ENCODE measurements around the gene PHTF2.
A peak's percentile ranks its signal among the peaks of the same experiment; 100 is the strongest.
"Not testable (repeated sequence)": the region's sequence is repeated elsewhere in the genome, so short reads cannot be mapped to it uniquely, and the experiment has no call there.

The PHTF2 gene

DNA sequence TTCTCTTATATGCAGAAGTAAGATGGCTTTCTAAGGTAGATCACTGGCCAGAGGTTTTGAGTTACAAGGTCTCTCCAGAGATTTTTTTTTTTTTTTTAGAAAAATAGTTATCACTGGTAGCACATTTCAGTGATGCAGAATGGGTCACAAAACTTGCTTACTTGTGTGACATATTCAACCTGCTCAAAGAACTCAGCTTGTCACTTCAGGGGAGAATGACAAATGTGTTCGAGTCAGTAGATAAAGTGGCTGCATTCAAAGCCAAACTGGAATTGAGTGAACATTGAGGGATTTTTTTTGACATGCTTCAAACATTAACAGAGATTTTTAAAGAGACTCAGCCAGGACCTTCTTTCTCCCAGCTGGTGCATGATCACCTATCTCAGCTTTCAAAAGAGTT lies 33.4 kb downstream of the PHTF2 start:
- DNase-seq = no peak

DNA sequence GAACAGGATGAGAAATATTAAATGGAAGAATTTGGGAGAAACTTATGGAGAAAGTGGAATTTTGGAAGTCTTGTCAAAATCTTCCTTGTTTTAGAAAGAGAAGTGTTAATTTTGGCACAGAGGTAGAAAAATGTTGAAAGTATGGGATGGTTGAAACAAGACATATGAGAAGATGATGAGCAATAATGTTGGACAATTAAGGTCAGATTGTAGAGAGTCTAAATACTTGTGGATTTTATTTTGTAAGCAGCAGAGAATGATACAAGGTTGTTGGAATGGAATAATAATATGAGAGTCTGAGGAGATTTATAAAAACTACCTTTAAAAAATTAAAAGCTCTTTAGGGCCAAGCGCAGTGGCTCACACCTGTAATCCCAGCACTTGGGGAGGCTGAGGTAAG lies 34.6 kb downstream of the PHTF2 start:
- no peak for DNase-seq

DNA sequence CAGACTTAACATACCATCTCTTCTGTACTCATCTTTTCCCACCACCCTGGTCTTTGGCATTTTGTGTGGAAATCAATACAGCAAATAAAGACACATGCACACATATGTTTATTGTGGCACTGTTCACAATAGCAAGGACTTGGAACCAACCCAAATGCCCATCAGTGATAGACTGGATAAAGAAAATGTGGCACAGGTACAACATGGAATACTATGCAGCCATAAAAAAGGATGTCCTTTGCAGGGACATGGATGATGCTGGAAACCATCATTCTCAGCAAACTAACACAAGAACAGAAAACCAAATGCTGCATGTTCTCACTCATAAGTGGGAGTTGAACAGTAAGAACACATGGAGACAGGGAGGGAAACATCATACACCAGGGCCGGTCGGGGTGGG lies 37.9 kb downstream of the PHTF2 start:
- DNase-seq = not testable (repeated sequence)

DNA sequence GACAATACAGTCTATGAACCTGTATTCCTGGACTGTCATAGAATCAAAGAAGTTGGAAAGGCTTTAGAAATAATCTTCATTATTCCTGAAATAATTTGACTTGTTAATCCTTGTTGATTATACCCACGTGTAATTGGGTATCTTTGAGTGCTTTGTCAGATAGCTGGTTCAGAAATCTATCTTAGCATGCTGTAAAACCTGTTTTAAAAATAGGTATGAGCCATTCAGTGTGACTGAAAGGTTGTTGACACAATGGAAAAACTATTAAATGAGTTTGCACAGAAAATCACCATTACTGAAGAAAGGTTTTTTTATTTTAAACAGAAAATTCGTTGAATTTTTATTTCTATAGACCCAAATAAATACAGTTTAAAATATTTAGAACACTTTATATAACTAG lies 38.7 kb downstream of the PHTF2 start:
- DNase-seq = no peak

DNA sequence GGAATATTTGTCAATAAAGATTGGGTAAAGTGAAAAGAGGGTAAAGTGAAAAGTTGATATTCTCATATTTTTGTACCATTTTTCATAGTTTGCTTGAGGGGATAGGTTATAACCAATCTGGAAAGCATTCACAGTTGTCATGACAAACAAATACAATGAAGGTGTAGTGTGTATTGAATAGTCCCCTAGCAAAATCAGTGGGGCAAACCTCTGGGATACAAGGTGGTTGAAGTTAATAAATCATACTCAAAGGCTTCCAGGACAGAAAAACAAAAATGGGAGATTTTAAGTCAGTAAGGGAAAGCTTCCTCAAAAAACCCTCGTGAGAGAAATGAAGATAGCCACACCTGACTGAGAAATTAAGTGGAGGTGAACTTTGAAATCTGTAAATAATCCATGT lies 39.4 kb downstream of the PHTF2 start:
- DNase-seq = no peak

DNA sequence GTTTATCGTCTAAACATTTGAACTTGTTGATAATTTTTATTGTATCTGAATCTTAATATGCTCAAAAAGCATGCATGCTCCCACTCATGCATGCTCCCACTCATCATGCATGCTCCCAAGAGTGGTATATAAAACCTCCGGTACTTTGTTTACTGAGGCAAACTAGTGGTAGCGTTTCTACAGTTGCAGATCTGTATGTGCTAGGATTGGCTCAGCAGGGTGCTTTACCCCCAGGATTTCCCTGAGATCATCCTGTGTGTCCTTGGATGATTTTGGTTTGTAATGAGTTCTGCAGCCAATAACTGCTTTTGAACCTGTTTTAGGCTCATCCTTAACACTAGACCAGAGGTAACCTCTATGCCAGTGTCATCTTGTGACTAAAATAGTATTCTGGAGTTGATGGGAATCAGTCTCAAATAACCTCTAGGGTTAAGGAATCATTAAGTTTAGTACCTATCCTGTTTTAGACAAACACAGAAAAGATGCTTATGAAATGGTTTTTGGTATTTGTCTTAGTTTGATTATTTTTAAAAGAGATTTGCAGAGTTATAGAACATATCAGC lies 40.4 kb downstream of the PHTF2 start:
- DNase-seq = no peak

DNA sequence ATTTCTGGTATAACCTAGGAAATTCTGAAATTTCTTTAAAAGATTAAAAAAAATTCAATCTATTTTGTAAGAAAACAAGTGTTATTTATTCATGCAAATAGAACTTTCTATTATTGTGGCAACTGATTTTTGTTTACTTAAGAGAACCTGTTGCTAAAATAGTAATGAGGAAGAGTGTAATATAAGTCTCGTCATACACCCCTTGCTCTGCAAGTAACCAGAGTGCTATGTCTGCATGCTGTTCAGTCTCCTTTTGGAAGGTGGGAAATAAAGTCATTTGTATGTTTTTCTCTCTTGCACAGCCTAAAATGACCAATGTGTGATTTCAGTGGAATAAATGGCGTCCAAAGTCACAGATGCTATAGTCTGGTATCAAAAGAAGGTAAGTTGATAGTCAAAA lies 41.3 kb downstream of the PHTF2 start:
- no peak for DNase-seq

DNA sequence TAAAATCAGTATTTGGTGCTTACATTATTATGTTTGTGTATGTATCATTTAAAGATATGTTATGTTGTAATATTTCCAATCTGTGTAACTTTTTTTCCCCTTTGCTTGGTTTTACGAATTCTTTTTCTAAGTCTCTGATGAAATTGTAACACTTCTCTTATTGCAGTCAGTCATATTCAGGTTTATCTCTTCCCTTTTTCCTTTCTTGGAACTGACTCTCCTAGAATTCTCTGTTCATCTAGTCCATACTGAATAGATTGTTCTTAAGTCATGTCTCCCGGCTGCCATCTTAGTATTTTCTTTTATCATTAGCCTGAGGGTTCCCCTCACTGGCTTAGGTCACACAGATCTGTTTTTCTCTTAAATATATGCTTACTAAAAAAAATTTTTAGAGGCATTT lies 44.6 kb downstream of the PHTF2 start:
- DNase-seq = no peak

DNA sequence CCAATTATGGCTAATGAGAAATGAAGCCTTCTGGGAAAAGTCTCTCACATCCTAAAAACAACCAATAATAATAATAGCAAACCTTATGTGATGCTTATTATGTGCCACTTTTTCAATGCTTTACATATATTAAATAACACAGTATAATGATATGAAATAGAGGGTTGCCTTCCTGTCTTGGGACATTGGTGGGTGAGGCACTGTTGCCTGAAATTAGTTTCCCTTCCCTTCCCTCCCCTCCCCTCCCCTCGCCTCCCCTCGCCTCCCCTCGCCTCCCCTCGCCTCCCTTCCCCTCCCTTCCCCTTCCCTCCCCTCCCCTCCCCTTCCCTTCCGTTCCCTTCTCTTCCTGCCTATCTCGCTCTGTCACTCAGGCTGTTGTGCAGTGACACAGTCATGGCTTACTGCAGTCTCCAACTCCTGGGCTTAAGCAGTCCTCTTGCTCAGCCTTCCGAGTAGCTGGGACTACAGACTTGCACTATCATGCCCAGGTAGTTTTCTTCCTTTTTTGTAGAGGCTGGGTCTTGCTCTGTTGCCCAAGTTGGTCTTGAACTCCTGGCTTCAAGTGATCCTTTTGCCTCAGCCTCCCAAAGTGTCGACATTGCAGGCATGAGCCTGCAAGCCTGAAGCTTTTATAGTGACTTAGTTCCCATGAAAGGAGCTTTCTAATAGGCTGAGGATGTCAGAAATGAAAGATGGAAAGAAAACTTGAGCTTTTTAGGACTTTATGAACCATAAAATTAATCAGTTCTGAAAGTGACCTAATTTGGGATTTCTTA lies 47.9 kb downstream of the PHTF2 start:
- no peak for DNase-seq

DNA sequence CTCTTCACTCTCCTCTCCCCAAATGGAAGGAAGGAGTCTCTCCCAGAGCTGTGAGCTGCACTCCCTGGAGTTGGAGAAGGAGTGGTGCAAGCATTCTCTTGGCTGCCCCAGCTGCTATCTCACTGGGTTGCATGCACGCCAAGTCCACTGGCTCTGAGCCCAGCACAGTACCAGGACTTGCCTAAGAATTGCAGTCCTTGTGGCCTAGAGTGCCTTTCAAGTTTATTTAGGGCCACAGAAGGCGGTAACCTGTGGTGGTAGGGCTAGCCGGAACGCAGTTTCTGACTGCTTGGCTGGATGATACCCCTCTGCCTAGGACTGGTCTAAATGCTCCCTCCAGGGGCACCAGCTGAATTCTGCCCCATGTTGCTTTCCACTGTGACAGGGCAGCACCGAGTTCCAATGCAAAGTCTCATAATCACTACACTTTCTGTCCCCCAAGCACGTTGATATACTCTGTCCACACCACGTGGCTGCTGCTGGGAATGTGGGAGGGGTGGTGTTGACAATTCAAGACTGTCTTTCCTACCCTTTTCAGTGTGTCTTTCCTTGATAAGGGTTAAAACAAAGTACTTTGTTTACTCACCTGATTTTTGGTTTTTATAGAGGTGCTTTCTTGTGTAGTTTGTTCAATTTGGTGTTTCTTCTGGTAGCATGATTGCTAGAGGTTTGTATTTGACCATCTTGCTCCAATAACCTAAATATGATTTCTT lies 57.0 kb downstream of the PHTF2 start:
- peak; percentile 63 for DNase-seq

DNA sequence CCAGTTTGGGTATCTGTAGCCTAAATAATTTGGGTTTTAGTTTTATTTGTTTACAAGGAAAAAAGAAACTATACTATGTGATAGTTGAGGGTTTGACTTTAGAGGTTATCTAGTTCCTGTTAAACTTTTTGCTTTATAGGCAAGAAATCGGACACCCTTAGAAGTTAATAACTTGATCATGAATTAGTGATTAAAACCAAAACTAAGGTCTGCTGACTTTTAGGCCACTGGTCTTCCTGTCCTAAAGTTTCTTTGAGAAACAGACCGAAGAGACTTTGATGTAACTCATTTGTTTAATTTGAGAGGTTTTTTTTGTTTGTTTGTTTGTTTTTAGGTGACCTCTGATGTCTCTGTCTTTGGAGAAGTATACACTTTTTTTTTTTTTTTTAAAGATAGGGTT lies 59.7 kb downstream of the PHTF2 start:
- no peak for DNase-seq

DNA sequence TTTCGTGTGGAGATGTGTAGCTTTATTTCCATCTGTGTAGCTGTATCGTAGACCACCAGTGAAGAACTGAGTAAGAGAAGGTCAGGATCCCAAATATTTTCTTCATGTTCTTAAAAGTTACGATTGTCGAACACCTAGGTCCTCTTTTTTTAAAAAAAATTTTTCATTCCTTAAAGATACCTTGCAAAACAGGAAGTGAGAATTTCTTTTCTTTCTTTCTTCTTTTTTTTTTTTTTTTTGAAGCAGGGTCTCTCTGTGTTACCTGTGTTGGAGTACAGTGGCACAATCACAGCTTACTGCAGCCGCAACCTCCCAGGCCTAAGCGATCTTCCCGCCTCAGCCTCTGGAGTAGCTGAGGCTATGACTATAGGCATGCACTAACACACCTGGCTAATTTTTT lies 60.8 kb downstream of the PHTF2 start:
- DNase-seq = no peak

DNA sequence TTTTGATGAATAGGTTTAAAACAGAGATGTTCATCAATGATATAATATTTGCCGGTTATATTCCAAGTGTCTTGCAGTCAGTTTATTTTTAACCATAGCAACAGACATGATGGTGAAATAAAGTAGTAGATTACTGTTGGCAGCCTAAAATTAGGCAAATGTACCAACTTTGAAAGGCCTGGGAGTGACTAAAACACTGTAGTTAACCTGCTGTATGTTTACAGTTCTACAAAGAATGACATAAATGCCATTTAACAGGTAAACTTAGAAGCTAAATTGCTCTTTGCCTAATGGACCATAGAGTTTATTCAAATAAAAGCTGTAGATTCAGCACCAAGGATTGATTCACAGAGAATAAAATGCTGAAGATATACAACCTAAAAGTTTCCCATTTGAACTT lies 64.1 kb downstream of the PHTF2 start:
- no peak for DNase-seq

DNA sequence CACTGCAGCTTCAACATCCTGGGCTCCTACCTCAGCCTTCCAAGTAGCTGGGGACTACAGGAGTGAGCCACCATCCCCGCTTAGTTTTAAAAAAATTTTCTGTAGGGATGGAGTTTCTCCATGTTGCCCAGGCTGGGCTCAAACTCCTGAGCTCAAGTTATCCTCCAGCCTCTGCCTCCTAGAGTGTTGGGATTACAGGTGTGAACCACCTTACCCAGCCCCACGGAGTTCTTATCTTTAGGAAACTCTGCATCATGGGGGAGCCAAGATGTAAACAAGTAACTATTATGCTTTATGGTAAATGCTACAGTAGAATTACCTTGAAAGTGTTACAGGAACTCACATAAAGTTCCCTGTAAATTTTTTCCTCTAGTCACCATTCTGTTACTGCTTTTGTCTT lies 65.3 kb downstream of the PHTF2 start:
- no peak for DNase-seq

DNA sequence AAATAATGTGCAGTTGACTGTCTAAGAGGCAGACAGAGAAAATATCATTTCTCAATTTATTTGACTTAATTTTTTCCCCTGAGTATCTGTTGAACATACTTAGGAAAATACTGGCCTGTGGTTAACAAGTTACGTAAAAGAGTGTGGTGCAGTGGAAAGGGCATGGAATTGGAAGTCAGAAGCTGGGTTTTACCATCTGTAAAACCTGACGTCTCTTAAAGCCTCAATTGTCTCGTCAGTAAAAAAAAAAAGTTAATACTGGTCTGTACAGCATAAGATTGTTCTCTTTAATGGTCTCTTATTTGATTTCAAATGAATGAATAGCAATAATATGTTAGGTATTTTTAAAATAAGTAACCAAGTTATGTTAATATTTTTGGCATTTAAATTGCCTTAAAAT lies 67.8 kb downstream of the PHTF2 start:
- no peak for DNase-seq

DNA sequence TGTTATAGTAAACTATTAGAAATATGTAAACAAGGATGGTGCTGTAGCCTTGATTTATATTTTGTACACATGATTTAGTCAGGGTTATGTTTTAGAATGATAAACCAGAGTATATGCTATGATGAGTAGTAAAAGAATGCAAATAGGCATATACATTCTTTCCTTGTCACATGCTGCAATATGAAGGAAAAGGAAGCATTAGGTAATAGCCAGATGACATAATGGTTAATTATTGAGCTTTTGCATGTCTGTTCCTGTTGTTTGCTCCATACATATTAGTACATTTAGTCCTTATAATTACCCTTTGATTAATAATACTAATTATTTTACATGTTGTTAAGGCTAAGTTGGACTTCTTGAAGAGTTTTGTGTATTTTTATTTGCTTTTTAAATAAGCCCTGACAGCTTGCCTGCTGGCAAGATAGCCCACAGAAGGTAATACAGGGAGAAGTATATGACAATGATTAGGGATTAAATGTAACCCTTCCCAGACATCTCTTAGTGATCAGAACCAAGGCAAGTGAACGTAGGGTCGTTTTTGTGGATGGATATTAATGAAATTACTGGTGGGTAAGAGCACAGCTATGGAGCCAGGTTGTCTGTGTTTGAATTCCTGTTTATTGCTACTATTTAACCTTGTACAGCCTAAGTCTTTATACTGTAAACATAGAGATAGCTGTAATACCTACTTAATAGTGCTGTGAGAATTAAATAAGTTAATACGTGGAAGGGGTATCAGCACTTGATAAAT lies 68.4 kb downstream of the PHTF2 start:
- DNase-seq = no peak

DNA sequence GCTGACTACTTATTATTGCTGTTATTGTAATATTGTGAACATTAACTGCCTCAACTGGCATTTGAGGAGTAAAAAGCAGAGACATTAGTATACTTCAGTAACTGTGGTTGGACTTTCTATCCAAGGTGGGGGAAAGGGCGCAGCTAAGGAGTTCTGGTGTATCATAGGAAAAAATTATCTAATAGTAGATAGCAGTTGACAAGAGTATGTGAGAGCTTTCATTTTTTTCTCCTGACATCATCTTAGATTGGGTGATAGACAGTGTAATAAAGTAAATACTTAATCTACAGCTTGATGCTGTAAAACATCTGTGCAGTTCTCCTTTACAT lies 68.9 kb downstream of the PHTF2 start:
- DNase-seq = no peak

DNA sequence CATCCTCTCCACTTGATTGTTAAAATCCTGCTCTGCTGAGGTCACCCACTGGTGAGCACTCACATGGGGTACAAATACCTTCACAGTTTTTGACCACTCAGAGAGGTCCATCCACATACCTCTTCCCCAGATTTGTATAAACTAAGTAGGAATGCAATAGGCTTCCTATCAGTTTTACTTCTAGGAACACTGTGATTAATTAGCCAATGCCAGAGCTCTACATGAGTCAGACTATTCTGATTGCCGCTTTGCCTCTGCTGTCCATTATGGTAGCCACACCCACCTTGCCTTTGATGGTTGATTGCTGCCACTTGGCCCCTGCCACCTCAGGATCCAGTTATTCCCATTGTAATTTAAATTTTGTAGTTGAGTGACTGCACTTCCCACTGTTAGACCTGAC lies 73.7 kb downstream of the PHTF2 start:
- DNase-seq = not testable (repeated sequence)

DNA sequence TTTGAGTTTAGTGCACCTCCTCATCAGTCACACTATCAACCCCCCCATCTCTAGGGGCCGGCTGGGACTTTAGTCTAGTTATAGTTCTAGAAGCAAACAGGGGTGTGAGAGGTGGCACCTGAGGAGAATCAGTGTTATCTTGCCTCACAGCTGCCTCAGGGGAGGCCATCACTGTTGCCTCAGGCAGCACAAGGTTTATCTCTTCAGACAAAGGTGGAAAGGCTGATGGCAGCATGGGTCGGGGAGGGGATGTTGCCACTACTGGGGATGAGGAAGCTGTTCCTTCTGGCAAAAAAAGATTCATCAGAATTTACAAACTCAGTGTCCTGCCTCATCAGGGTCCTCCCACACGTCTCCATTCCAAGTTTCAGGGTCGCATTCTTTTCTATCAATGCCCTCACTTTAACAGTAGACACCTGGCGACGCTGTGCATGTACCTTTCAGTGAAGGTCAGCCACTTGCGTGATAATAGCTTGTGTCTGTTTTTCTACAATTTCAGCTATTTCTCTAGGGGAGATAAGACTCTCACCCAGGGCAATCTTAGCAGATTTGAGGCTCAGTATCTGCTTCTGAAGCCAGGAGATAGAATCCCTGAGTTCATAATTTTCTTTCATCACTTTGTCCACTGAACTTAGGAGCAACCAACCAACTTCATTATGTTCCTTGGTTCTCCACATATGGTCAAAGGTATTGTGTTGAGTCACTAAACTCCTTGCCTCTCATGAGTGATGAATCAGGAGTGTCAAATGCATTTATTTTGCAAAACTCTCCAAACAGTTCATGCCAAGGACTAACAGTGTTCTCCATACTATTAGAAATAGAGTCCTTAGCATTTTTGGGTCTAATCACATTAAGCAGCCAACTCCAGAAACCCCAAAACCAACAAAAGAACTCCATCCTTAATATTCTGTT lies 75.1 kb downstream of the PHTF2 start:
- DNase-seq = not testable (repeated sequence)

DNA sequence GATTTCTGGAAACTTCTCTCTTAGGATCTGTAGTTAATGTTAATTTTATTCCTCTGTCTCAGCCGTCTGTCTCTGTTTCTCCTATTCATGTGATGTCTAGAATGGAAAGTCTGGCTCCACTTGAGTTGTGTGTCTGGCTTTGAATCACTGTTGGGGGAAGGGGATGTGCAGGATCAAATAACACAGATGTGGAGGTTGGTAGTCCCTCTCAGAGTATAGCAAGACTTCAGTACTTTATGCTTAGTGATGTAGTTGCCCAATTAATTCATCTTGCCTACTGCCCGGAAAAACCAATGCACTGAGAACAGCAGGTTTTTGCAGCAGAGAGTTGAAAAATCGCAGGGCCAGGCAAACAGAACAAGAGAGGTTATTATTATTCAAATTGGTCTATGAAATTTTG lies 79.2 kb downstream of the PHTF2 start:
- DNase-seq = no peak

DNA sequence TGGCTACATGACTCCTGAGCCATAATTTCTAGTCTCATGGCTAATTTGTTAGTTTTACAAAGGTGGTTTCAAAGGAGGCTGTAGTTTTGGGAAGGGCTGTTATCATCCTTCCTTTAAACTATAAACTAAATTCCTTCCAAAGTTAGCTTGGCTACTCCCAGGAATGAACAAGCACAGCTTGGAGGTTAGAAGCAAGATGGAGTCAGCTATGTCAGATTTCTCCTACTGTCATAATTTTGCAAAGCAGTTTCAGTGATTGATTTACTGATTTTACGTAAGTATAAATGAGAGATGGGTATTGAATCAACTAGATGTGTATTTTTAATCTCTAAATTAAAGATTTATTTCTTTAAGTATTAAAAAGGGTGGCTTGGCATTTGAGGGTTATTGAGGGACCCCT lies 79.9 kb downstream of the PHTF2 start:
- no peak for DNase-seq

DNA sequence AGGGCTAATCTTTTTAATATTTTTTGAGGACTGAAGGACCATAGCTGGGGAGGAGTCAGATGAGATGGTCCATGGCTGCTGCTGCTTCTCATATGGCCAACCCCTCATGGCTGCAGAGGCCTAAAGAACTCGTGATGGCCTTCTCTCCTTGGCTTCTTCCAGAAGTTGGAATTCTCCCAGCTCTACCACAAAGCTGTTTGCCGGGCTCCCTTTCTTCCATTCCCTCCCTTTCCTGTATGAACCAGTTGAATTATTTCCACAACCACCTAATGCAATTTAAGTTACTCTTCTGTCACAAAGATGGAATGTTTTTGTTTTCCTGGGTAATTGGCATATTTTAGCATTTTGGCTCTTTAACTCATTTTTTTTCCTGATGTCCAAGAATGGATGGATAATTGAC lies 80.7 kb downstream of the PHTF2 start:
- no peak for DNase-seq

DNA sequence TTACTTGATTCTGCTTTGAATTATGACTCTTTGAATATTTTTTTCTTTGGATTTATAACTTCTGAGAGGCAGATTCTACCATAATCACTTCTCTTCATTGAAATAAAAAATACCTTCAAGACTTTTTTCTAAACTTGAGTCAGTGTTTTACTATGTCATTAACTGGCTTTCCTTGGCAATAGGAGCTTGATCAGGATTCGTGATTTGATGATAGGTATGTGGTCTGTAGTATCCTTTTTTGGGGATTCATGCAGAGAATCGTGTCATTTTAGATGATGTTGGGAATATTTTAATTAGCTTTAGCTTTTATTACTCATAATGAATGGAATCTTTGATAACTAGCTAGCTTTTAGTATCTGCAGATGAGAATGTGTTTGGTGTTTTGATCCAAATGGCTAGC lies 83.3 kb downstream of the PHTF2 start:
- DNase-seq = no peak

Measured in NCI-H446 treated with DMSO at 0.1 percent for 48 hours (cell line).